HG02973 (cell line): ENCODE measurements around the gene SULT1A2.
"Not testable (repeated sequence)": the region's sequence is repeated elsewhere in the genome, so short reads cannot be mapped to it uniquely, and the experiment has no call there.

Experiments used
- ATAC-seq: cut with Tn5 transposase; IDR thresholded peaks from one replicate; pipeline ENCODE4 v1.9.1; 2021; ENCODE audit warnings: moderate library complexity; ENCODE audit not compliant: unreplicated experiment

SULT1A2 gene

DNA sequence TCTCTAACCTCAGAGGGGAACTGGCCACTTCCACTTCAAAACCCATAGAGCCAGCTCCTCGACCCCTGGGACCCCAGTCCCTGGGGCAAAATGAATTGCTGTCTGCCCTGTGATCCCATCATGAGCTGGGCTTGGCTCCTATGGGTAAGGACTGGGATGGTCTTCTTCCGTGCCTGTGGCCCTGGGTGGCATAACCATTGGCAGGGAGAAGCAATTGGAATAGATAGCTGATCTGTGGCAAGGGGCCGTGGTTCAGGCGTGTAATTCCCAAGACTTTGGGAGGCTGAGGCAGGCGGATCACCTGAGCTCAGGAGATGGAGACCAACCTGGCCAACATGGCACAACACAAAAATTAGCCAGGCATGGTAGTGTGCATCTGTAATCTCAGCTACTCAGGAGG is 4.3 kb downstream of the SULT1A2 start:
- no peak for ATAC-seq

DNA sequence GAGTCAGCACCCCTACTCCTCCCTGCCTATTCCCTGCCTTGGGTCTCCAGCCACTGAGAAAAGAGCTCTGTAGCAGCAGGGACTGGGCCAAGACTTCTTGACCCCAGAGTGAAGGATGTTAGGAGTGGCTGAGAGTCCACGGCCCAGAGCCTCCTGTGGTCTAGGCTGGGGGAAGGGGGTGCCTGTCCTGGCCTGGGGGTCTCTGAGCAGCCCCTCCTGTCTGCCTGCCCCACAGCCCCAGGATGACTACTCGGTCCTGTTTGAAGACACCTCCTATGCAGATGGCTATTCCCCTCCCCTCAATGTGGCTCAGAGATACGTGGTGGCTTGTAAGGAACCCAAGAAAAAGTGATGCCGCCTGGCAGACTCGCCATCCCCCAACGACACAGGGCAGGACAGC is 5.5 kb downstream of the SULT1A2 start:
- no peak for ATAC-seq

DNA sequence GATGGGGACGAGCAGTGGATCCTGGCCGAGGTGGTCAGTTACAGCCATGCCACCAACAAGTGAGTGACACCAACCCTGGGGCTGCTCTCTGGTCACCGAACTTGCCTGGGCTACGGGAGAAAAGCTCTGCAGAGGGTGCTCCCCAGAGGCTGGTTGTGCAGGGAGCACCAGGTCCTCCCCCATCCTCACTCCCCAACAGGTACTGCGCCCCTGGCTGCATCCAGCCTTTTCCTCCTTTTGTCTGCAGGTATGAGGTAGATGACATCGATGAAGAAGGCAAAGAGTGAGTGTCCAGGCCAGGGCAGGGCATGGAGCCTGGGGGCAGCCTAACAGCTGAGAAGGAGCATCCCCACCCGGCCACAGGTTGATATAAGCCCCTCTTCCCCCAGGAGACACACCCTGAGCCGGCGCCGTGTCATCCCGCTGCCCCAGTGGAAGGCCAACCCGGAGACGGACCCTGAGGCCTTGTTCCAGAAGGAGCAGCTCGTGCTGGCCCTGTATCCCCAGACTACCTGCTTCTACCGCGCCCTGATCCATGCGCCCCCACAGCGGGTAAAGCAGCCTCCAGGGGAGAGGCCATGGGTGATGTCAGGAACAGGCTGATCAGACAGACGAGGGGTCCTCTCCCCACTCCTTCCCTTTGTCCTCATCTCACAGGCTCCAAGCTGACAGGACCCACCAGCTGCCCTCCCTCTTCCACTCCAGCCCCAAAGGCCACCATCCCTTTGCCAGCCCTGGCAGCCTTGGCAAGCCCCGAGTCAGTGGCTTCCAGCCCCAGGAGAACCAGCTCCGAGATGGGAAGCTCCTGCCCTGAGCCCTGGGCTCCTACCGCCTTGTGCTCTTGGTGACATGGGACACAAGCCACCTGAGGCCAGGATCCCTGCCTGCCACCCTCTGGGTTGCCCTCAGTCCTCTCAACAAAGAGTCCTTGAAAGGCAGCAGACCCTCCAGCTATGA is 6.2 kb downstream of the SULT1A2 start:
- ATAC-seq = no peak

GRCh38 chr16:28589930-28590329 is 6.9 kb downstream of the SULT1A2 start:
- no peak for ATAC-seq

DNA sequence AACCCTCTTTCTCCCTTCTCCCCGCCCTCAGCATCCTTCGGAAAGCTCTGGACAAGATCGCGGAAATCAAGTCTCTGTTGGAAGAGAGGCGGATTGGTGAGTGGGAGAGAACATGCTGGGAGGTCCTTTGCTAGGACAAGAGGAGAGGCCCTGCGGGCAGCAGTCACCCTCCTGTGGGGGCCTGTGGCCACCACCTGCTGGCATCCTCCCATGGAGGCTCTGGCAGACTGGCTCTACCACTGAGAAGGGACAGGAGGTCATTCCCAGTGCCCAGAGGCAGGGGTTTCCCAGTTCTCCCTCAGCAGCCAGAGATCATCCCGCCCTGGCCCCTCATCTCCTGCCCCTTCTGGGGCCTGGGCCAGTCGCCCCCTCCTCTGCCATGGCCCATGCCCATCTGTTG is 7.8 kb downstream of the SULT1A2 start:
- ATAC-seq = no peak

GRCh38 chr16:28587386-28587785 is 9.5 kb downstream of the SULT1A2 start:
- ATAC-seq = no peak

DNA sequence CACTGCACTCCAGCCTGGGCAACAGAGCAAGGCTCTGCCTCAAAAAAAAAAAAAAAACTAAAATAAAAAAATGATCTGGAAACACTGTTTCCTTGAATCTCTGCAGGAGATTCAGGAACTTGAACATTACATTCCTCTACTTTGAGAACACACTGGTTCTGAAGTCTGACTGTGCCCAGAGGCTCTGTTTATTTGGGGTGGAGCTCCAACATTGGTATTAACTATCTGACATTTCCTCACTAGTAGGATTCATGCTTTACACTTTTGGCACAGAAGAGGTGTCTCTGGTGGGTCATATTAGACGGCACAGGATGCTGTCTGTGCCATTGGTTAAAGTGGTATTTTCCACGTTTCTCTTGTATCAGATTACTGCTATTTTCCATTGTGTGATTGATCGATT is 10.4 kb downstream of the SULT1A2 start:
- no peak for ATAC-seq

GRCh38 chr16:28585674-28586073 is 11.2 kb downstream of the SULT1A2 start:
- ATAC-seq = no peak

DNA sequence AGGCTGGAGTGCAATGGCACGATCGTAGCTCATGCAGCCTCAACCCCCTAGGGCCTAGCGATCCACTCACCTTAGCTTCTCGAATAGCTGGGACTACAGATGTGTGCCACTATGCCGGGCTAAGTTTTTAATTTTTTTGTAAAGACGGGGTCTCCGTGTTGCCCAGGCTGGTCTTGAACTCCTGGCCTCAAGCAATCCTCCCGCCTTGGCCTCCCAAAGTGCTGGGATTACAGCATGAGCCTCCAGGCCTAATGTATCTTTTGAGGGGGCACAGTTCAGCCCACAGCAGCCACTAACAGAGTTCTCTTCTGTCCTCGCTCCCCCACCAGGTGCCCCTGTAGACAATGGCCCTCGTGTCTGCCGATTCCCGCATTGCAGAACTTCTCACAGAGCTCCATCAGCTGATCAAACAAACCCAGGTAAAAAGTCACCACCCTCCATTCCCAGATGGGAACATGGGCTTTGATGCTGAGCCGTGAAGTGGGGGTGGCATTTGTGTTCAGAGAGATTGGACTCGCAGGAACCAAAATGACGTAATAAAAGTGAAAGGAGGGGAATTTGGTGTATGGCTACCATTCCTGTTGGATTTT is 16.0 kb downstream of the SULT1A2 start:
- no peak for ATAC-seq

- ATAC-seq = no peak
Measured at GRCh38 chr16:28575446-28576109, 21.3 kb downstream of the SULT1A2 start.

- ATAC-seq = no peak
Measured at GRCh38 chr16:28574925-28575324, 21.9 kb downstream of the SULT1A2 start.

GRCh38 chr16:28573738-28574718 is 22.8 kb downstream of the SULT1A2 start:
- no peak for ATAC-seq

- no peak for ATAC-seq
Measured at GRCh38 chr16:28572696-28573510, 23.9 kb downstream of the SULT1A2 start.

DNA sequence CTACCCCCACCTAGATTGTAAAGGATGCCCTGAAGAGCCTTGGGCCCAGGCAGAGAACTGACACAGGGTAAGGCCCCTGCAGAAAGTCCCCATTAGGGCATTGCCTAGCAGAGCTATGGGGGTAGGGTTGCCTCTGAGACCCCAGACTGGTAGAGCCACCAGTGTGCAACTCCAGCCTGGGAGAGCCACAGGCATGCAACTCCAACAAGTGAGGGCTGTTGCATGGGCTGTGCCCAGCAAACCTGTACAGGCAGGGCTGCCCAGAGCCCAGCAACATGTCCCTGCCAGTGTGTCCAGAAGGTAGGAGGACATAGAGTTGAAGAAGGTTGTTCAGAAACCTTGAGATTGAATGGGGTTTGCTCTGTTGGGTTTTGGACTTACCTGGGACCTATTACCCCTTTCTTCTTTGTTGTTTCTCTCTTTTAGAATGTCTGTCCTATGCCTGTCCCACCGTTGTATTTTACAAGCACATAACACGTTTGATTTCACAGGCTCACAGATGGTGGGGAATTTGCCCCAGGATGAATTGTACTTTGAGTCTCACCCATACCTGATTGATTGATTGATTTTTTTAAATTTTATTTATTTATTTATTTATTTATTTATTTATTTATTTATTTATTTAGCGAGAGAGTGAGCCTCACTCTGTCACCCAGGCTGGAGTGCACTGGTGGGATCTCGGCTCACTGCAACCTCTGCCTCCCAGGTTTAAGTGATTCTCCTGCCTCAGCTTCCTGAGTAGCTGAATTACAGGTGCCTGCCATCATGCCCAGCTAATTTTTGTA is 26.7 kb downstream of the SULT1A2 start:
- ATAC-seq = no peak

DNA sequence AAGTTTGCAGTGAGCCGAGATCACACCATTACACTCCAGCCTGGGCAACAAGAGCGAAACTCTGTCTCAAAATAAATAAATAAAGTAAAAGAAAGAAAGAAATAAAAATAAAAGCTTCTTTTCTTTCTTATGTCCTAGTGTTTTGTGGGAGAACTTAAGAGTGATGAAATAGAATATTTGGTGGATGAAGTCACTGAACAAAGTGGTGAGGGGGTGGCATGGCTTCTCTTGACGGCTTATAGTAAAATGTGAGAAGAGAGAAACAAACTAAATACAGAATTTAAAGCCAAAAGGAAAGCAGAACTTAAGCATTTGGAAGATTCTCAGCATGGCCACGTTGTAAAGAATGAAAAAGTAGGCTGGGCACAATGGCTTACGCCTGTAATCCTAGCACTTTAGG is 27.8 kb downstream of the SULT1A2 start:
- ATAC-seq = no peak

- no peak for ATAC-seq
Measured at GRCh38 chr16:28567292-28567691, 29.6 kb downstream of the SULT1A2 start.

DNA sequence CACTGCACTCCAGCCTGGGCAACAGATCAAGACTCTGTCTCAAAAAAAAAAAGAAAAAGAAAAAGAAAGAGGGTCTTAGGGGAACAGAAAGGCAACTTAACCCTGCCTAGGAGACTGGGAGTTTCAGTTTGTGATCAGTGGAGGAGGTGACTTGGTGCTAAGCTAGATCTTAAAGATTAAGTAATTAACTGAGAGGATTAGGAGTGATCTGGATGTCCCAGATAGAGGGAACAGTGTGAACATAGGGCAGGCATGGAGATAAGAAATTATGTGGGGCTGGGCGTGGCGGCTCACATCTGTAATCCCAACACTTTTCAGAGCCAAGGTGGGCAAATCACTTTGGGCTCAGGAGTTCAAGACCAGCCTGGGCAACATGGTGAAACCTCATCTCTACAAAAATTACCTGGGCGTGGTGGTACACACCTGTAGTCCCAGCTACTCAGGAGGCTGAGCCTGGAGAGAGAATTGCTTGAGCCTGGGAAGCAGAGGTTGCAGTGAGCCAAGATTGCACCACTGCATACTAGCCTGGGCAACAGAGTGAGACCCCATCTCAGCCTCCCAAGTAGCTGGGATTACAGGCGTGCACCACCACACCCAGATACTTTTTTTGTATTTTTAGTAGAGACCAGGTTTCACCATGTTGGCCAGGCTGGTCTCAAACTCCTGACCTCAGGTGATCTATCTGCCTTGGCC is 30.5 kb downstream of the SULT1A2 start:
- not testable (repeated sequence) for ATAC-seq

DNA sequence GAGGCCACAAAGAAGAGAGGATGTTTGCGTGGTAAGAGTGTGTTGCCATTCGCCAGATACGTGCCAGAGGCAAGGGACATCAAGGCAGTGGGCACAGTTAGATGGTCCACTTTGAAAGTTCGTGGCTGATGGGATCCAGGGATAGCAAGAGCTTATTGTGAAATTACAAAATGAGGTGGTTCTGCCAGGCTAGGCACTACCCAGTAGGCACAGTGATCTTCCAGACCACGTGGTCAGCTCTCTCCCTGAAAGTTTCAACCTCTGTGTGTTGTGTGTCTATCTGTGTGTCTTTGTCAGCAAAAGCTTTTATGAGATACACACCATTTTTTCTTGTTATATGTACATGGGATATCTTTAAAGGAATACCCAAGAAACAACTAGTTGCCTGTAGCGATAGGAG is 33.6 kb downstream of the SULT1A2 start:
- no peak for ATAC-seq
